GM13976 (cell line): ENCODE results near the gene LINGO4.

Experiments
- DNase-seq: peaks from one replicate; pipeline ENCODE4 v3.0.0; 2012; ENCODE audit warnings: low spot score
- CTCF ChIP-seq: IDR thresholded peaks from 2 replicates; pipeline ENCODE4 v1.5.1; 2012; ENCODE audit warnings: borderline replicate concordance, mild to moderate bottlenecking; ENCODE audit not compliant: insufficient read depth; ENCODE audit errors: extremely low read depth, missing control alignments, control extremely low read depth
- in situ Hi-C: fragments of 300-500 bp; cut with MboI; formaldehyde crosslinking; loops from one replicate; pipeline ENCODE4 v1.12.0; 2022; ENCODE audit warnings: low sequenced_read_pairs, mixed read lengths, inconsistent platforms; ENCODE audit not compliant: unreplicated experiment

The LINGO4 gene

GRCh38 chr1:151809985-151810556, 4.9 kb upstream of the LINGO4 start:
- no peak for DNase-seq
- in situ Hi-C loops, result no loop called here
- no peak for TF ChIP-seq CTCF

- in situ Hi-C loops, result no loop called here
Observed at GRCh38 chr1:151809290-151809984, 4.2 kb upstream of the LINGO4 start.

GRCh38 chr1:151807766-151808165, 2.5 kb upstream of the LINGO4 start:
- TF ChIP-seq CTCF, result no peak
- in situ Hi-C loops, result no loop called here
- DNase-seq, result no peak

More at GRCh38 chr1:151809290-151809984, 4.2 kb upstream of the LINGO4 start:
- no peak for DNase-seq
- no peak for TF ChIP-seq CTCF

- DNase-seq, result no peak
- in situ Hi-C loops, result no loop called here
- no peak for TF ChIP-seq CTCF
Observed at GRCh38 chr1:151807131-151807530, 1.9 kb upstream of the LINGO4 start.

GRCh38 chr1:151806170-151806569, 951 bp upstream of the LINGO4 start:
- no peak for TF ChIP-seq CTCF
- in situ Hi-C loops, result no loop called here

GRCh38 chr1:151803915-151804314, 1.3 kb downstream of the LINGO4 start:
- no peak for TF ChIP-seq CTCF
- no peak for DNase-seq
- in situ Hi-C loops, result no loop called here

More at GRCh38 chr1:151806170-151806569, 951 bp upstream of the LINGO4 start:
- DNase-seq, result no peak
